GM21515 (cell line): ENCODE measurements around the gene CYP26B1.

Experiments used
- ATAC-seq: cut with Tn5 transposase; IDR thresholded peaks from one replicate; pipeline ENCODE4 v1.9.1; 2021; ENCODE audit not compliant: unreplicated experiment

CYP26B1 gene

DNA sequence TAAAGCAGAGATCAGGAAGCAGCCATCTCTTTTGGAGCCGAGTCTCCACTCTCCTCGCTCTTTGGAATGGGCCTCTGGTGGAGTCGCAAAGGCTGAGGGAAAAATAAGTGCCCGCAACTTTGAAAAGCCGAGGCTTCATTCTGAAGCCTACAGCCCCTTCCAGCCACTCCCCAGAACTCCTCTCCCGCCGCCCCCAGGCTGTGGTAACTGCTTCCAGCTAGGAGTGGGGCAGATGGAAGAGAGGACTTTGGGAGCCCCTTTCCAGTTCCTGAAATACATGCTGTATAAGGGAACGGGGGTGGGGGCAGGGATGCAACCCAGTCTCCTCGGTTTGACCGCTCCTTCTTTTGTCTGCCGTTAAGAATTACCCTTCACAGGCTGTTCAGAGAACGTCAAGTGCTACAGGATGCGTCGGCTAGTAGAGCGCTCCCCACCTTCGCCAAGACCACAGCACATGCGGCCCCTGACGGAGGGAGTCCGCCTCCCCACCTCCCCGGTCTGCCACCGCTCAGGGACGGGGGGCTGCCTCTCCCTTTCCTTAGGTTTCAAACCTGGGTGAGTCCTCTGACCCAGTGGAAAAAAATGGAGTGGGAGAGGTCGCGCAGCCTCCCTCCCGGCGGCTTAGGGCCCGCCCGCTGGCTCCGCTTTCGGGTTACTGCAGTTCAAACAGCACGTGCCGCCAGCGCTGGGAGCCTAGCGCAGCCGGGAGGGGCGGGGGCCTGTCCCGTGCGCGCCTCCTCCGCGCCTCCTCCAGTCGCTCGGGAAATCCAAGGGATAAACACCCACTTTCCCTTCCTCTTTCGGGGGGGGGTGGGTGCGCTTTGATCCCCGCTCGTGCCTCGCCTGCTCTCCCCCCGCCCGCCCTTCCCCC is 4.9 kb downstream of the CYP26B1 start:
- no peak for ATAC-seq

DNA sequence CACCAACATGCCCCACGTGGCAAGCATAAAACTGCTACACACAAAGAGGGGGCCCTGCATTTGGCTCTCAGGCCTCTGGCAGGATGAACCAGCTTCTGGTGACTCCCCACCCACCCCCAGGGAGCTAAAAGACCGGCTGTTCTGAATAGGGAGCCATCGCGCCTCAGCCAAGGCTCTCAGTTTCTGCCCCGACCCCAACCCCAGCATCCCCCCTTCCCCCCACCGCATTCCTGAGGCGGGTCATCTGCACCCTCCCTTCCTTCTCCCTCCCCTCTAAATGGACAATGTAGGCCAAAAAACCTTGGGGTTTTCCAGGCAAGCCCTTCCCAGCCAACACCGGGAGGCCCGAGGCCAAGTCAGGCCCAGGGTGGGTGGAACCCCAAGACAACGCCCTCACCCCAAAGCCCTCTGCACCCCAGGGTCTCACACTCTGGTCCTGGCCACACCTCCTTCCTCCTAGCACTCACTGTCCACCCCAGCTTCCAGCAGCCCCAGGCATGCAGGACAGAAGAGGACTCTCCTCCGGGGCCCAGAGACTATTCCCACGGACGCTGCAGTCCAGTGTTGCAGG is 5.7 kb downstream of the CYP26B1 start:
- ATAC-seq = no peak

DNA sequence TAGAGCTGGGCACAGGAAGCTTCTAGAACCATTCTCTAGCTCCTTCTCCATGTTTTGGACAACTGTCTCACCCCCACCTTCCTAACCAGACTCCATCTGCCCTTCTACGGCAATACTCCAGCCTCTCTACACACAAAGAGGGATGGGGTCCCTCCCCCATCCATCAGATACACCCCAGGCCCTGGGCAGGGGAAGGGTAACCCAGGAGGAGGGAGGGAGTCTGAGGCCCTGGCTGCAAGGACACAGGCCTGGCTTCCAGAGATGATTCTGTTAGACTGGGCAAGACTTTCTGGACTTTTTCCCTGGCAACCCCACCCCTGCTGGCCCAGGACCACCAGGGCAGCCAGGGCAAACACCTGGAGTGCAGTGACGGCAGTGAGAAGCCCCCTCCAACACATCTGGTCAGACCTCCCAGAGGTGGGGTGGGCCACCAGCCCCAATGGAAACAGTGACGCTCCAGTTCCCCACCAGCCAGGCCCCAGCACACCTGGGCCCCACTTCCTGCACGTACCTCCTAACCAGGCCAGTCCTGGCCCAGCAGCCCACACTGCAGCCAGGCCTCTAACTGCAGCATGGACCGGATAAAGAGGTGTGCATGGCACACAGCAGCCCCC is 6.5 kb downstream of the CYP26B1 start:
- ATAC-seq = no peak

DNA sequence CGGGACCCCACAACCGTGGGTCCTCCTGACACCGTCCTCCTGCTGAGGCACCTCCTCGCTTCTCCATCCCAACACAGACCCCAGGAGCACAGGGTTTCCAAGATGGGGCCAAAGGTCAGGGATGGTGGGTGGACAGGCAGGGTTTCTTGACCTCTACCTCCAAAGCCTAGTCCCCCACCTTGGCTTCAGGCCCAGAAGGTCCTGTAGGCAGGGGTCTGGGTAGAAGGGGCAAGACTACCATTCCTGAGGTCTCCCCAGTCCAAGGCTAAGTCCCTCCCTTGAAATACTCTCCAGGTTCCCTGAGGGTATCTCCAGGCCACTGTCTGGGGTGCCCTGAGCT is 7.1 kb downstream of the CYP26B1 start:
- no peak for ATAC-seq

DNA sequence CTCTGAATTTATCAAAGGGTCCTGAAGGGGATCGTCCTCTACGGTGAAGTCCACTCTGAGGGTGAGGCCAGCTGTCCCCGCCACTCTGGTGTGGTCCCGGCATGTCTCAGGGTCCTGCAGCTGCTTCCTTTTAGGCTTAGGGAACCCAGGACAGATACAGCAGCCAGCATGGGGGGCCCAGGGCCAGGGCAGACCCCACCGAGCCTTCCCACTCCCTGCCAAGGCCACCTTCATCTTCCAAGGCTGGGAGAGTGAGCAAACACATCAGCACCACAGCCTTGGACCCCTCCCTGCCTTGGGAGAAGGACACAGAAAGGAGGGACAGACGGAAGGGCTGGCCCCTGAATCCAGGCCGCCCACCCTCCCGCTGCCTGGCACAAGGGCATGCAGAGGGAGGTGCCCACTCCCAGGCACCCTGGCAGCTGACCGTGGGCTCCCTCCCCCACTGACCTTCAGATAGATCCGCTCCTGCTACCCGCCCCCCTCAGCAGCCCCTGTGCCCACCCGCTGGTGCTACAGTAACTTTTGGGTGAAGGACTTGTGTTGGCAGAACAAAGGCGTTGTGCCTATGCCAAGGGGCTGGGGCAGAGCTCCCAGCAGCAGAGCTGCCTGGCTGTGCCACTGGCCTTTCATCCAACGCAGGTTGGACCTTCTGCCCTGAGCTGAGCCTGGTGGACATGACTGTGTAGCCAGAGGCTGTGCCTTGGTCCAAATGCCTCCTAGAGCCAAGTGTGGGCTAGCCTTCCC is 7.6 kb downstream of the CYP26B1 start:
- ATAC-seq = no peak

DNA sequence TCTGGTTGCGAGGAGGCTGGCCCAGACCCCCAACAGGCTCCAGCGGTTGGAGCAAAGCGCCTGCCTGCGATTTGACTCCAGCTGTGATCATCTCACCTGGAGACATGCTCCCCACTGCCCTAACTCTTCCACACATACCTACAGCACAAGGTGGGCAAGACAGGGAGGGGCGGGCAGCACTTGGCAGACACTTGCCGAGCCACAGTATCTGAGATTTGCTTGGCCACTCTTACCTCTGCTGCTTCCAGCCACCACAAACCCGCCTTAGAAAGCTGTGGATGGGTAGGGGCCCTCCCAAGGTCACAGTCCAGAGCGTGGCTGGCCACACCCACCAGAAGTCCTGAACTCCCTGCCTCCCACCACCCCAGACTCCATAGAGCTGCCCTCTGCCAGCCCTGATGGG is 8.2 kb downstream of the CYP26B1 start:
- no peak for ATAC-seq

DNA sequence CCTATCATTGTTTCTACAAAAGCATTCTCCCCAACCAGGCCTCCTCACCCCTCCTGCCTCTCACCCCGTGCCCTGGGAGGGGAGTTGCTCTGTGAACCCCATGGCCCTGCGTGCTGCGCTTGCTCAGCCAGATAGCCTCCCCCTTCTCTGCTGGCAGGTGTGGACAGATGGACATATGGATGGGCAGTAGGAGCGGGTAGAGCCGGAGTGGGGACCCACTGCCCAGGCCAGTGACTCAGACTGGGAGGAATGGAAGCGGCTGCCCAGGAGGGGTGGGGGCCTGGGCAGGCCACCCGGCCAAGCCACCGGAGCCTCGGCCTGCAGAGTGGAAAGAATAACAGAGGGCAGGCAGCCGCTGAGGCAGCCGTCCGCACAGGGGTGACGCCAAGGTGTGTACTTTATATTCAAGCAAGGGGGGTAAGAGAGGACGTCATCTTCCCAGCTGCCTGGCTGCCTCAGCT is 8.7 kb downstream of the CYP26B1 start:
- ATAC-seq = no peak

DNA sequence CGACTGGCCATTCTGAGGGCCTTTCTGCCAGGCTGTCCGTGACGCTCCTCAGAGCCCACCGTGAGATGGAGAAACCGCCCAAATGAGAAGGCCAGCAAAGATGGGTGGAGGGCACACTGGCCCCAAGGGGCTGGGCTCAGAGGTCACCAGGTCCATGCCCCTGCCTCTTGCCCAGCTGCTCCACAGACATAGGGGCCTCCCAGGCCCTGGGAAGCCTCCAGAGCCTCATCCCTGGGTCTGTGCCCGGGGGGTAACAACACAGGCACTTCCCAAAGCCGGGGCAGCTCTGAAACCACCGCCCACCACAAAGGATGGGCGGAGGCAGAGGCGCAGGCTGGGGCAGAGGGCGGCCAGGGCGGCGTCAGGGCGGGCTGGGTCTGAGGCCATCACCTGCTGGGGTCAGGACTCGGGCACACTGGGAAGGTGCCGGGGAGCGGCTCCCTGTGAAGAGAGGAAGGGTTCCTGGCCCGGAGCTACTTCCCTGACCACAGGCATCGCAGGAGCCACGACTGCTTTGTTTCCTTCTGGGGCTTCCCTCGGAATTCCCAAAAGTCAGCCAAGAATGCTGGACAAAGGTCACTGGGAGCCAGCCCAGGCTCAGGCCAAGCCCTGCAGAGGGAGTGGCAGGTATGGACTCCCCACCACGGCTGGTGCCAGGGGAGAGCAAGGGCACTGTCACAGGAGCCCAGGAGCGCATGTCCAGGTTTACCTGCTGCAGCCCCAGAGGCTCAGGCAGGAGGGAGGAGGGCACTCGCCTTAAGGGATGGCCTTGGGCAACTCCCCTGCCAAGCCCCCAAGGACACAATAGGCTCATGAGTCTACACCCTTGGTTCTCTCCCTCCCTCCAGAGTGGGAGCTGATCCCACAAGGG is 9.4 kb downstream of the CYP26B1 start:
- no peak for ATAC-seq

DNA sequence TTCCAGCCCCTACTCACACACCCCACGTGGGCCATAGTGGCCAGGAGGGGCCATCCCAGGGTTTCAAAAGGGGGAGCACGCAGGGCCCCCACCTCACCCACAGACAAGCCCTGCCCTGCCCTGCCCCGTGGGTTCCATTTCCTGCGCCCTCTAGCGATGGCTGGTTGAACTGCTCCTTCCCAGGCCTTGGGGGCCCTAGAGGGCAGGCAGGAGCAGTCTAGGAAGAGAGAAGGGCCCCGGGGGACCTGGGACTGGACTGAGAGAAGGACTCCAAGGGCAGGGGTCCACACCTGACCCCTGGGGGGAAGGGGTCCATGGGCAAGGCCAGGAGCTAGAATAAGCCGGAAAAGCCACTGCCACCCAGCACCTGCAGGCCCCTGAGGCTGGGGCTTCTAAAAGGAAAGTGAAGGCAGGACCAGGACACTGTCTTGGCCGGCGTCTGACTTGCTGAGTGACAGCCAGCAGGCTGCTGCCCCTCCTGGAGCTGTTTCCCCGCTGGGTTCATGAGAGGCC is 10.1 kb downstream of the CYP26B1 start:
- ATAC-seq = peak; percentile 87

DNA sequence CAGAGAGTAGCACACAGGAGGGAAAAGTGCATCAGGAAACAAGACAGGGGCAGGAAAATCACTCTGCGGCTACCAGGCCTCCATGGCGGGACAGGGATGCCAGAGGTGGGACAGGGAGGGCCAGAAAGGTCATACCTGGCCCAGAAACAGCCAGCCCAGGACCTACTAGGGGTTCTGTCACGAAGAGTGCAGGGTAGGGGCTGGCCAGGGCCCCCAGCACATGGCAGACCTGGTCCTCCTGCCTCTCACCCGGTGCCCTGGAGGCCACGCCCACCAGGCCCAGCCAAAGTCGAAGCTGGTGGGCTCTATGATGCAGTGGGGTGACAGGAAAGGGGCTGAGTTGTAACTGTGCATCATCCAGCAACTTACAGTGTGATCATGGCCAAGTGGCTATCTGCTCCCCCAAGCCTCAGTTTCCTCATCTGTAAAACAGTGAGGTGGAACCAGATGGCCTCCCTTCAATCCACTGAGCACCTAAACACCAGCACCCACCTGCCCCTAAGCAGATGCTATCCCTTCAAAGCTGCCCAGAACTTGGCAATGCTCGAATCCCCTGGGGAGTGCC is 10.6 kb downstream of the CYP26B1 start:
- ATAC-seq = peak; percentile 13

DNA sequence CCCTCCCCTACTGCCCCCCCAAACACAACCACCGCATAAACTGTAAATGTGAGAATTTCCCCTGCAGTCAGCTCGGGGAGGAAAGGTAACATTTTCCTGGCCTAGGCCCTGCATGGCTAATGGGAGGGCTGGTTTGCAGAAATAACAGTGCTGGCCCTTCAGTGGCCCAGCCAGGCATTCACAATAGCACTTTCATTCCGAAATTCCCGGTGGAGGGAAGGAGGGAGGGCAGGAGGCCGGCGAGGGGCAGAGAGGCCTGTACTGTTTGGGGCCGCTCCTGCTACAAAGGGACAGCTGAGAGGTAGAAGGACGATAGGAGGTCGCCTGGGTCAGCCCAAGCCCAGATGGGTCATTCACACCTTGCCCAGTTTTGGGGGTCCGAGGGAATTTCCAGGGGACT is 11.3 kb downstream of the CYP26B1 start:
- ATAC-seq = no peak

DNA sequence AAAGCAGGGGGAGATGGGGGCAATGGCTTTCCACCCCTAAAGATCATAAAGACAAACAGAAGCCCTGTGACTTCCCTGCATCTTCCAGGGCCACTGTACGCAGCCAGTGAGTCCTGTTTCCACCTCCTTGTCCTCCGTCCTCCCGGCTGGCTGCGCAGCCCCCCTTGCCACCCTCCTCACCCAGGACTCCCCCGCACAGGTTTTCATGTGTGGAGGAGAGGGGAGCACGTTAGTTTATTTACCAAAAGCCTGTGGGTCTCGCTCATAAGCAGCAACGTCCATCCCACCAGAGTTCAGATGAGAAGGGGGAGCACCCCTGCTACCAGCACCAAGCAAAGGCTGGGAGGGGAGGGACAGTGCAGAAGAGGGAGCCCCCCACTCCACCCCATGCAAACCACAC is 11.7 kb downstream of the CYP26B1 start:
- ATAC-seq = no peak

DNA sequence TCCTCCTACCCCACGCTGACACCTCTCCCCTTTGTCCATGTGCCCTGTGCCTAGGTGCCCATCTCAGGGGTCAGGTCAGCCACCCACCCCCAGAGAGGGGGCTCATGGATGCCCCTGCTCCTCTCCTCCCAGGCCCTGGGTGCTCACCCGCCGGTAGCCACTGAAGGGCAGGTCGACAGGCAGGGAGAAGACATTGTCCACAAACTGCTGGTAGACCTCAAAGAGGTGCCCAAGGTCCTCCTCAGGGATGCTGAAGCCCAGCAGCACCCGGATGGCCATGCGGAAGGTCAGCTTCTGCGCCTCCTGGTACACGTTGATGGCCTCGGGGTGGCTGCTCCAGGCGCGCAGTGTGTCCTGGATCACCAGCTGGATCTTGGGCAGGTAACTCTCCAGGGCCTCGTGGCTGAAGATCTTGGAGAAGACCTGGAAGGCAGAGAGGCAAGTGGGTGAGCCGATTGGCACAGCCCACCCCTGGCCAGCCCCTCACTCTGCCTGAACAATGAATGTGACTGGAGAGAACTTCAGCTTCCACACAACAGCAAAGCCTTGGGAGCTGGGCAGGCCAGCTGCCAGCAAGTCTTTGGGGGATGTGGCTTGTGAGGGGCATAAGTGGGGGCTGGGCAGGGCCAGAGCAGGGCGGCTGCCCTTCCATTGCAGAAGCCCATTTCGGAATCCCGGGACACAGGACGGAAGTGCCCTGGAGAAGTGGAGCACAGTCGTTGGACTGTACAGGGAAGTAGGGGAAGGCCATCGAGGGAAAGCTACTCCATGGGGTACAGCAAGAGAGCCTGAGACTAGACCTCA is 12.5 kb downstream of the CYP26B1 start:
- ATAC-seq = no peak

DNA sequence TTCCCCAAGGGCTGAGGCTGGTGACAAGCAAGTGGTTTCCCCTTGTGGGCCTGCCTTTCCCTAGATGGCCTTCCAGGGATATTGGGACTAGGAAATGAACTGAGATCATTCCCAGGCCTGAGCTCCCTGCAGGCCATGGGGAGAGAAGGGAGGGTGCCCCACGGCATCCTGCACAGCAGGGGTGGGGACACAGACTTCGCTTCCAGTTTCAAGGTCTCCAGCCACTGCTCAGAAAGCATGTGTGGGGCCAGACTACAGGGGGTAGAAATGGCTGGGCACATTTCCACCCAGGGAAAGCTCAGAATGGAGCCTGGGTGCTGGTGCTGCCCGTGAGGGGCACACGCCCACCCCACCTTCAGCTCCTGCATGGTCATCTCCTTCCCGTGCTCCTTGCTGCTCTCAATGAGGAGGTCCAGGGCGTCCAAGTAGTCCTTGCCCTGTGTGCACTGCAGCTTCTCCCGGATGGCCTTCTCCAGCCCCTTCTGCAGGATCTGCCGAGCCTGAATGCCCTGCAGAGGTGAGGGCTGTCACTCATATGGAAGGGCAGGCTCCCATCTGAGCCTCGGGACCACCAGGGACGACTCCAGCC is 13.2 kb downstream of the CYP26B1 start:
- no peak for ATAC-seq

DNA sequence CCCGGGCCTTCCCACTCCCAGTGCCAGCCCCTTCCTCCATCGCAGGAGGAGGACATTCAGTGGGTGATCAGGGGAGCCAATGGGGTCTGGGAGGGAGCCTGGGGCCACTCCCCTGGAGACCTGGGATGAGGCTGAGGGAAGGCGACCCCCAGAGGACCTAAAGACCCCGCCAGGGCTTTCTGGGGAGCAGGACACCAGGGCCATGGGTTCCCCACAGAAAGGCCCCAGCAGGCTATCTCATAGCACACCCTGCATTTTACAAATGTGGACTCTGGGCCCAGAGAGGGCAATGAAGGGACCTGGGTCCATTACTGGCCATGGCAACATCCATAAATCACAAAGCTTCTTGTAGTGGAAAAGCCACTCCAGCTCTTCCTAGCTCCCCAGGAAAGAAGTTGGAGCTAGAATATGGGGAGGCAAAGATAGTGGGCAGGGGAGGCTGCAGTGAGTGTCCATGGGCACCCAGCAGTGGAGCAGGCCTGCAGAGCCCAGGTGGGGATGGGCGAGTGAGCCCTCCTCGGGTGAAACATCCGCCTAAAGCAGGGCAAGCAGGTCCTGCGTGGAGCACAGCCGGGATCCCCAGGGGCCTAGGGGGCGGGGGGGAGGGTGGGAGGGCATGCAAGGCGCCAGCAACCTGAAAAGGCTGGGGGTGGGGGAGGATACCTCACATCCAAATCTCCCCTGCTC is 13.8 kb downstream of the CYP26B1 start:
- ATAC-seq = no peak

DNA sequence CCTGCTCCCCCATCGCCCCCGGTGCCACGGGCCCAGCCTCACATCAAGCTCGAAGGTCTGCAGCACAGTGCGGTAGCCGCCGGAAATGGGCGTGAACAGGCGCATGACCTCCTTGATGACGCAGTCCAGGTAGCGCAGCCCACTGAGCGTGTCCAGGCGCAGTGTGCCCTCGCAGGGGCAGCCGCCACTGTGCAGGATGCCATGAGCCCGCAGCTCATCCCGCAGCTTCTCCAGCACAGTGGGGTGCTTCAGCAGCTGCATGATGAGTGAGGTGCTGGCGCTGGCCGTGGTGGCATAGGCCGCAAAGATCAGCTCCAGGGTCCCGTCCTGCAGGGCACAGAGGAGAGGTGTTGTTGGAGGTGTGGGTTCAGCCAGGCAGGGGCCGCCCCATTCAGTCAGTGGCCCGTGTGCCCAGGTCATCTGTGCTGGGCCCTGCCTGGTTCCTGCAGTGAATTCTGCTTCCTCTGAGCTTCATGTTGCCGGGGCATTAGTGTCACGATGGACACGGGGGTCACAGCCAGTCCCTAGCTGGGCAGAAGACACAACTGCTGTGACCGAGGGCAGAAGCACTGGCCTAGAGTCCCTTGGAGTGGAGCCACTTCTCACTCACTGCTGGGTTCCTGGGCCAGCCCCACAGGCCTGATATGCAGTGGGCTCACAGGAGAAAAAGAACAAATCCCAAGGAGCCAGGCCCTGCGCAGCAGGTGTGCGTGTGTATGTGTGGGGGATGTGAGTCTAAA is 14.5 kb downstream of the CYP26B1 start:
- ATAC-seq = no peak
